A549 treated with GW870086 at 1 μM for 4 hours (cell line): Measurements from ENCODE around the gene ECHDC1. TPM values are rescaled to one million over a fixed set of nuclear protein-coding genes. Genes with fewer than 3 reads are reported as not detected.

ENCODE experiments used
- total RNA-seq: library from RNA; stranded (reverse); fragments of 200-300 nt; extraction: Qiagen RNA extraction; gene quantifications from 5 replicates; pipeline ENCODE4 v1.2.3, GENCODE V29; 2022; ENCODE audit warnings: low read depth

Gene ECHDC1
- total RNA-seq, result 32.5 to 57.6 TPM (median 37.3 TPM) in 5 replicates

GRCh38 chr6:127342946-127343808, at the start of gene ECHDC1:
Gene ECHDC1, minus strand, starts transcription at chr6:127343609. Its CDS starts 12,581 bp downstream, at chr6:127331028.

GRCh38 chr6:127266178-127266891, 77.1 kb downstream of the ECHDC1 start, which contains the start of gene RNF146:
Gene RNF146, plus strand, starts transcription at chr6:127266864. Its CDS starts 13,475 bp downstream, at chr6:127280339.

Other genes starting within 250 kb of the ECHDC1 start
- gene RSPO3, start 224.9 kb downstream of the ECHDC1 start, total RNA-seq, result 73.7 to 85.2 TPM (median 77.2 TPM) in 5 replicates
- gene RNF146, start 76.7 kb downstream of the ECHDC1 start, total RNA-seq, result 8.2 to 11.2 TPM (median 10.5 TPM) in 5 replicates
- gene KIAA0408, start 115.8 kb upstream of the ECHDC1 start, total RNA-seq, result 6.8 to 8.2 TPM (median 7.4 TPM) in 5 replicates
- gene C6orf58, start 233.6 kb upstream of the ECHDC1 start, total RNA-seq, result 0.24 to 0.25 TPM in 2 of 5 replicates, not detected in the others